ENCODE measurements around the gene ACOX3.

- TF ChIP-seq POLR2A (IDR thresholded peaks at IDR 0.05; ENCODE audit: control extremely low read depth in 1 of 2, low read depth in 2 of 2, low read length in 2 of 2) (no peak), GABPA (IDR thresholded peaks at IDR 0.05; ENCODE audit: borderline replicate concordance, insufficient read depth, low read length) (no peak), RNF2 (IDR thresholded peaks at IDR 0.05; ENCODE audit: borderline replicate concordance, low read depth, low read length, missing control alignments, poor library complexity, severe bottlenecking) (no peak), TBP (IDR thresholded peaks at IDR 0.05; ENCODE audit: low read depth, low read length) (no peak), EZH2 (IDR thresholded peaks at IDR 0.05; ENCODE audit: low read depth, low read length, severe bottlenecking) (no peak), JUN (IDR thresholded peaks at IDR 0.05; ENCODE audit: low read depth, low read length) (no peak), TAF7 (optimal IDR thresholded peaks at IDR 0.05; ENCODE audit: borderline replicate concordance, low read depth, low read length) (no peak), POLR2AphosphoS5 (IDR thresholded peaks at IDR 0.05; ENCODE audit: low read depth, low read length) (no peak)
- TF ChIP-seq, protein P1, sequence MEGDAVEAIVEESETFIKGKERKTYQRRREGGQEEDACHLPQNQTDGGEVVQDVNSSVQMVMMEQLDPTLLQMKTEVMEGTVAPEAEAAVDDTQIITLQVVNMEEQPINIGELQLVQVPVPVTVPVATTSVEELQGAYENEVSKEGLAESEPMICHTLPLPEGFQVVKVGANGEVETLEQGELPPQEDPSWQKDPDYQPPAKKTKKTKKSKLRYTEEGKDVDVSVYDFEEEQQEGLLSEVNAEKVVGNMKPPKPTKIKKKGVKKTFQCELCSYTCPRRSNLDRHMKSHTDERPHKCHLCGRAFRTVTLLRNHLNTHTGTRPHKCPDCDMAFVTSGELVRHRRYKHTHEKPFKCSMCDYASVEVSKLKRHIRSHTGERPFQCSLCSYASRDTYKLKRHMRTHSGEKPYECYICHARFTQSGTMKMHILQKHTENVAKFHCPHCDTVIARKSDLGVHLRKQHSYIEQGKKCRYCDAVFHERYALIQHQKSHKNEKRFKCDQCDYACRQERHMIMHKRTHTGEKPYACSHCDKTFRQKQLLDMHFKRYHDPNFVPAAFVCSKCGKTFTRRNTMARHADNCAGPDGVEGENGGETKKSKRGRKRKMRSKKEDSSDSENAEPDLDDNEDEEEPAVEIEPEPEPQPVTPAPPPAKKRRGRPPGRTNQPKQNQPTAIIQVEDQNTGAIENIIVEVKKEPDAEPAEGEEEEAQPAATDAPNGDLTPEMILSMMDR (IDR thresholded peaks at IDR 0.05; ENCODE audit: control extremely low read depth in 1 of 3, insufficient read depth in 1 of 3, low read depth in 1 of 3, low read length in 3 of 3): no peak
These were observed 6.1 kb downstream of the ACOX3 start for GRCh38 chr4:8434251-8435073.
